Neuronal stem cell (in vitro differentiated cells): ENCODE data around the gene TMEM132D.
A peak's percentile ranks its signal among the peaks of the same experiment; 100 is the strongest.

Experiments used
- DNase-seq: peaks from one replicate; pipeline ENCODE4 v3.0.0-alpha.2; 2013; ENCODE audit warnings: low spot score
- H2AFZ ChIP-seq: one replicate; pipeline ENCODE4 v1.6.1; 2013; ENCODE audit warnings: mild to moderate bottlenecking, low read length, inconsistent platforms
- H2AK5ac ChIP-seq: 2 replicates; pipeline ENCODE4 v1.6.1; 2013; ENCODE audit warnings: low read depth, mild to moderate bottlenecking, inconsistent platforms, low read length, moderate library complexity, mixed read lengths
- H2BK120ac ChIP-seq: 2 replicates; pipeline ENCODE4 v1.6.1; 2013; ENCODE audit warnings: low read depth, mild to moderate bottlenecking, inconsistent platforms, low read length, moderate library complexity, mixed read lengths
- H2BK12ac ChIP-seq: one replicate; pipeline ENCODE4 v1.6.1; 2013; ENCODE audit warnings: low read length, inconsistent platforms
- H2BK15ac ChIP-seq: 2 replicates; pipeline ENCODE4 v1.6.1; 2013; ENCODE audit warnings: mild to moderate bottlenecking, low read length, inconsistent platforms, mixed read lengths
- H2BK5ac ChIP-seq: one replicate; pipeline ENCODE4 v1.6.1; 2013; ENCODE audit warnings: inconsistent platforms, mild to moderate bottlenecking, low read length, moderate library complexity
- H3K14ac ChIP-seq: one replicate; pipeline ENCODE4 v1.6.1; 2013; ENCODE audit warnings: low read length, inconsistent platforms
- H3K18ac ChIP-seq: 2 replicates; pipeline ENCODE4 v1.6.1; 2013; ENCODE audit warnings: low read length, inconsistent platforms
- H3K23ac ChIP-seq: 2 replicates; pipeline ENCODE4 v1.6.1; 2013; ENCODE audit warnings: low read depth, mild to moderate bottlenecking, mixed read lengths, low read length, inconsistent platforms; ENCODE audit not compliant: poor library complexity
- H3K27ac ChIP-seq: replicated peaks from 3 replicates; pipeline ENCODE4 v1.5.1; 2013; ENCODE audit warnings: low read length, inconsistent platforms
- H3K27me3 ChIP-seq, 3 experiments: 2 replicates each; pipeline ENCODE4 v1.6.1; 2013; ENCODE audit warnings: low read length in 3 of 3, mild to moderate bottlenecking in 2 of 3, inconsistent platforms in 1 of 3, low read depth in 1 of 3, mixed read lengths in 1 of 3, moderate library complexity in 1 of 3; ENCODE audit not compliant: control insufficient read depth in 3 of 3, insufficient read depth in 3 of 3
- H3K36me3 ChIP-seq, 2 donors: replicated peaks in 1 of 2; 2 replicates each; pipeline ENCODE4 v1.6.1; 2013; ENCODE audit warnings: low read length in 2 of 2; ENCODE audit not compliant: control insufficient read depth in 2 of 2, insufficient read depth in 2 of 2
- H3K4ac ChIP-seq: 2 replicates; pipeline ENCODE4 v1.6.1; 2013; ENCODE audit warnings: inconsistent platforms, mild to moderate bottlenecking, low read length, moderate library complexity
- H3K4me1 ChIP-seq, 2 donors: 1 replicate in 1 of 2; 2 replicates in 1 of 2; pipeline ENCODE4 v1.6.1; 2013; ENCODE audit warnings: low read length in 2 of 2, low read depth in 1 of 2; ENCODE audit not compliant: control insufficient read depth in 2 of 2, insufficient read depth in 1 of 2
- H3K4me2 ChIP-seq: one replicate; pipeline ENCODE4 v1.6.1; 2013; ENCODE audit warnings: mild to moderate bottlenecking, low read length, inconsistent platforms; ENCODE audit not compliant: insufficient read depth, poor library complexity, severe bottlenecking
- H3K4me3 ChIP-seq, 2 donors: 2 replicates each; pipeline ENCODE4 v1.5.1; 2013; ENCODE audit warnings: low read length in 2 of 2, mild to moderate bottlenecking in 2 of 2, inconsistent platforms in 1 of 2, moderate library complexity in 1 of 2
- H3K79me1 ChIP-seq: one replicate; pipeline ENCODE4 v1.6.1; 2013; ENCODE audit warnings: low read depth, mild to moderate bottlenecking, inconsistent platforms, low read length, moderate library complexity
- H3K9ac ChIP-seq: one replicate; pipeline ENCODE4 v1.6.1; 2013; ENCODE audit warnings: mild to moderate bottlenecking, low read depth, low read length, inconsistent platforms; ENCODE audit not compliant: poor library complexity
- H3K9me3 ChIP-seq, 2 donors: replicated peaks in 1 of 2; 2 replicates each; pipeline versions ENCODE3 to v1.6.1; 2013; ENCODE audit warnings: low read length in 2 of 2, mild to moderate bottlenecking in 2 of 2, inconsistent platforms in 1 of 2, low read depth in 1 of 2, mixed read lengths in 1 of 2, moderate library complexity in 1 of 2; ENCODE audit not compliant: control insufficient read depth in 2 of 2, insufficient read depth in 1 of 2
- H4K8ac ChIP-seq: one replicate; pipeline ENCODE4 v1.6.1; 2013; ENCODE audit warnings: low read depth, mild to moderate bottlenecking, inconsistent platforms, low read length, moderate library complexity
- H4K91ac ChIP-seq: one replicate; pipeline ENCODE4 v1.6.1; 2013; ENCODE audit warnings: low read length, low read depth, mild to moderate bottlenecking, inconsistent platforms; ENCODE audit not compliant: poor library complexity
- WGBS, 2 donors: extraction: QIAGEN DNeasy Blood & Tissue Kit; methylation state at CpG; one replicate each; pipeline ENCODE4 v1.1.7; 2013; ENCODE audit warnings: missing lambda C conversion rate in 2 of 2, mixed read lengths in 1 of 2; ENCODE audit not compliant: insufficient read length in 2 of 2, insufficient replicate concordance in 1 of 2; ENCODE audit errors: extremely low coverage in 2 of 2; 5-methylcytosine and 5-hydroxymethylcytosine counted together

Gene TMEM132D

GRCh38 chr12:129381715-129382114, 522.1 kb downstream of the TMEM132D start:
- Histone ChIP-seq H3K27me3 (no peaks in the 10 kb centered on the region), H3K79me1 (no peaks in the 10 kb centered on the region), H3K9ac (no peak overlapping the region), H3K18ac (no peak overlapping the region), H4K91ac (no peak overlapping the region), H3K4me3 (no peak overlapping the region), H4K8ac (no peak overlapping the region), H3K14ac (no peak overlapping the region), H3K4ac (no peak overlapping the region), H2AK5ac (no peak overlapping the region), H2BK5ac (no peak overlapping the region), H3K4me1 (peaks cover 0 to 8% of the 10 kb centered on the region in 2 donors), H3K27ac (no peak overlapping the region), H3K23ac (no peak overlapping the region), H3K9me3 (no peaks in the 10 kb centered on the region), H2AFZ (no peak overlapping the region), H3K36me3 (no peaks in the 10 kb centered on the region), H2BK12ac (no peak overlapping the region), H3K4me2 (no peak overlapping the region), H2BK15ac (no peak overlapping the region), H2BK120ac (no peak overlapping the region)
- DNase-seq = no peak
- WGBS, 2 donors = no CpG with 5 or more reads among the region's 3 CpGs

- H3K9ac ChIP-seq = no peak overlapping the region
- H3K18ac ChIP-seq = no peak overlapping the region
- H3K4me1 ChIP-seq = peaks cover 0 to 8% of the 10 kb centered on the region in 2 donors
- no peak overlapping the region for H2BK12ac ChIP-seq
- no peak overlapping the region for H3K14ac ChIP-seq
- H2BK5ac ChIP-seq = no peak overlapping the region
- H2AFZ ChIP-seq = no peak overlapping the region
- H3K27ac ChIP-seq = no peak overlapping the region
- no peak overlapping the region for H3K23ac ChIP-seq
- H3K27me3 ChIP-seq = no peaks in the 10 kb centered on the region
- H4K91ac ChIP-seq = no peak overlapping the region
- H2AK5ac ChIP-seq = no peak overlapping the region
- H3K4me3 ChIP-seq = no peak overlapping the region
- H3K4me2 ChIP-seq = no peak overlapping the region
- H3K4ac ChIP-seq = no peak overlapping the region
- no peak overlapping the region for H2BK15ac ChIP-seq
- H3K36me3 ChIP-seq = no peaks in the 10 kb centered on the region
- no peaks in the 10 kb centered on the region for H3K79me1 ChIP-seq
- H3K9me3 ChIP-seq = no peaks in the 10 kb centered on the region
- no peak for DNase-seq
- no peak overlapping the region for H4K8ac ChIP-seq
- no peak overlapping the region for H2BK120ac ChIP-seq
- WGBS, 2 donors = no CpG with 5 or more reads among the region's 6 CpGs
Observed at GRCh38 chr12:129379076-129379804, 524.6 kb downstream of the TMEM132D start.

GRCh38 chr12:129378496-129378895, 525.3 kb downstream of the TMEM132D start:
- no peaks in the 10 kb centered on the region for H3K79me1 ChIP-seq
- no peaks in the 10 kb centered on the region for H3K9me3 ChIP-seq
- no peak overlapping the region for H2AK5ac ChIP-seq
- no peak overlapping the region for H2BK12ac ChIP-seq
- H3K36me3 ChIP-seq = no peaks in the 10 kb centered on the region
- no peak overlapping the region for H3K9ac ChIP-seq
- H2BK120ac ChIP-seq = no peak overlapping the region
- no peak overlapping the region for H2AFZ ChIP-seq
- no peak overlapping the region for H3K27ac ChIP-seq
- H2BK15ac ChIP-seq = no peak overlapping the region
- H3K23ac ChIP-seq = no peak overlapping the region
- H3K4me1 ChIP-seq = peaks cover 0 to 8% of the 10 kb centered on the region in 2 donors
- no peak overlapping the region for H2BK5ac ChIP-seq
- H3K4ac ChIP-seq = no peak overlapping the region
- H4K91ac ChIP-seq = no peak overlapping the region
- peak; percentile 1 for DNase-seq
- no peak overlapping the region for H3K4me2 ChIP-seq
- no peak overlapping the region for H4K8ac ChIP-seq
- no peaks in the 10 kb centered on the region for H3K27me3 ChIP-seq
- no peak overlapping the region for H3K18ac ChIP-seq
- H3K4me3 ChIP-seq = no peak overlapping the region
- H3K14ac ChIP-seq = no peak overlapping the region
- WGBS, 2 donors = no CpG with 5 or more reads among the region's 5 CpGs

- H2BK120ac ChIP-seq = no peak overlapping the region
- H3K27me3 ChIP-seq = no peaks in the 10 kb centered on the region
- H4K8ac ChIP-seq = no peak overlapping the region
- H3K4me1 ChIP-seq = peaks cover 0 to 5% of the 10 kb centered on the region in 2 donors
- H2AK5ac ChIP-seq = no peak overlapping the region
- H3K9ac ChIP-seq = no peak overlapping the region
- no peak overlapping the region for H3K4ac ChIP-seq
- H3K14ac ChIP-seq = no peak overlapping the region
- H3K79me1 ChIP-seq = no peaks in the 10 kb centered on the region
- no peak overlapping the region for H2BK12ac ChIP-seq
- H2AFZ ChIP-seq = no peak overlapping the region
- no peak overlapping the region for H3K4me2 ChIP-seq
- no CpG with 5 or more reads among the region's 4 CpGs for WGBS, 2 donors
- H3K18ac ChIP-seq = no peak overlapping the region
- no peak overlapping the region for H4K91ac ChIP-seq
- no peak overlapping the region for H3K23ac ChIP-seq
- no peak overlapping the region for H2BK15ac ChIP-seq
- no peak for DNase-seq
- no peak overlapping the region for H2BK5ac ChIP-seq
- H3K36me3 ChIP-seq = no peaks in the 10 kb centered on the region
- H3K4me3 ChIP-seq = no peak overlapping the region
- H3K9me3 ChIP-seq = peaks cover 0 to 3% of the 10 kb centered on the region in 2 donors
- no peak overlapping the region for H3K27ac ChIP-seq
Observed at GRCh38 chr12:129373746-129374145, 530.1 kb downstream of the TMEM132D start.
